ENCODE data around the gene MICAL3.

The MICAL3 gene

DNA sequence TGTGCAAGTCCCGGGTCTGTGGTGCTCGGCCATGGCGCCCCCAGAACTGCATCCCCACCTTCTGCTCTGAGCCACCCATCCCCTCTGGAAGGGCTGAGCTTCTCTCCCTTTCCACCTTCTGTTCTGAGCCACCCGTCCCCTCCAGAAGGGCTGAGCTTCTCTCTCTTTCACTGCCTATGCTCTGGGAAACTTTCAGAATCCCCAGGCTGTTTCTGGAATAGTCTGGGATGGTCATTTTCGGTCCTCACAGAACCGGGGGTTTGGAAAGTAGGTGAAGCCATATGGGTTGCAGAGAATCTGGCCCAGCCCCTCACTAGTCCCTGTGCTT lies 246.7 kb downstream of the MICAL3 start:
- H3K4me3 ChIP-seq (ENCODE audit: low read depth, low read length) = no peak overlapping the region
- no peak for DNase-seq (ENCODE audit: low read depth)
- TF ChIP-seq, protein P1, sequence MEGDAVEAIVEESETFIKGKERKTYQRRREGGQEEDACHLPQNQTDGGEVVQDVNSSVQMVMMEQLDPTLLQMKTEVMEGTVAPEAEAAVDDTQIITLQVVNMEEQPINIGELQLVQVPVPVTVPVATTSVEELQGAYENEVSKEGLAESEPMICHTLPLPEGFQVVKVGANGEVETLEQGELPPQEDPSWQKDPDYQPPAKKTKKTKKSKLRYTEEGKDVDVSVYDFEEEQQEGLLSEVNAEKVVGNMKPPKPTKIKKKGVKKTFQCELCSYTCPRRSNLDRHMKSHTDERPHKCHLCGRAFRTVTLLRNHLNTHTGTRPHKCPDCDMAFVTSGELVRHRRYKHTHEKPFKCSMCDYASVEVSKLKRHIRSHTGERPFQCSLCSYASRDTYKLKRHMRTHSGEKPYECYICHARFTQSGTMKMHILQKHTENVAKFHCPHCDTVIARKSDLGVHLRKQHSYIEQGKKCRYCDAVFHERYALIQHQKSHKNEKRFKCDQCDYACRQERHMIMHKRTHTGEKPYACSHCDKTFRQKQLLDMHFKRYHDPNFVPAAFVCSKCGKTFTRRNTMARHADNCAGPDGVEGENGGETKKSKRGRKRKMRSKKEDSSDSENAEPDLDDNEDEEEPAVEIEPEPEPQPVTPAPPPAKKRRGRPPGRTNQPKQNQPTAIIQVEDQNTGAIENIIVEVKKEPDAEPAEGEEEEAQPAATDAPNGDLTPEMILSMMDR (IDR thresholded peaks at IDR 0.05; ENCODE audit: control insufficient read depth, extremely low read depth, insufficient read depth) = no peak

DNA sequence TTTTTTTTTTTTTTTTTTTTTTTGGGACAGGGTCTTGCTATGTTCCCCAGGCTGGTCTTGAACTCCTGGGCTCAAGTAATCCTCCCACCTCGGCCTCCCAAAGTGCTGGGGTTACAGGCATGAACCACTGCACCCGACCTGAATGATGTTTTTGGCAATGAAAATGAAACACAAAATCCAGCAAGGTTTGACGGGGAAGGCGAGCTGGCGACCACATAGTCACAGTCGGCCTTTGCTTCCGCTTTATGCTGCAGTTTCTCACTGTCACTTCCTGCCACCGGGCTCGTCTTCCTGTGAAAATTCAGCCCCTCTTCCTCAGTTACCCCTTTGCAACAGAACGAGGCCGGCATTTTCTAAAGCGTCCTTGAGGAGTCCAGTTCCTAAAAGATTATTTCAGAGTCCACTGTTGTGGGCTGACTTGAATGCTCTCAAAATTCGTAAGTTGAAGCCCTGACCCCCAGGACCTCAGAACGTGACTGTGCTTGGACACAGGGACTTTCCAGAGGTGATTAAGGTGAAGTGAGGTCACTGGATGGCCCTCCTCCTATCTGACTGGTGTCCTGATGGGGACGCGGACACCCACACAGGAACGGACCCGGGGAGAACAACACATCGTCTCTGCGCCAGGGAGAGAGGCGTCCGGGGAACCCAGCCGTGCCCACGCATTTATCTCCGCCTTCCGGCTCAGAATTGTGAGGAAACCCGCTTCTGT lies 247.2 kb downstream of the MICAL3 start:
- H3K4me3 ChIP-seq (ENCODE audit: low read depth, low read length) = no peak overlapping the region
- TF ChIP-seq, protein P1 (IDR thresholded peaks at IDR 0.05; ENCODE audit: control insufficient read depth, extremely low read depth, insufficient read depth) = no peak
- DNase-seq (ENCODE audit: low read depth) = no peak

DNA sequence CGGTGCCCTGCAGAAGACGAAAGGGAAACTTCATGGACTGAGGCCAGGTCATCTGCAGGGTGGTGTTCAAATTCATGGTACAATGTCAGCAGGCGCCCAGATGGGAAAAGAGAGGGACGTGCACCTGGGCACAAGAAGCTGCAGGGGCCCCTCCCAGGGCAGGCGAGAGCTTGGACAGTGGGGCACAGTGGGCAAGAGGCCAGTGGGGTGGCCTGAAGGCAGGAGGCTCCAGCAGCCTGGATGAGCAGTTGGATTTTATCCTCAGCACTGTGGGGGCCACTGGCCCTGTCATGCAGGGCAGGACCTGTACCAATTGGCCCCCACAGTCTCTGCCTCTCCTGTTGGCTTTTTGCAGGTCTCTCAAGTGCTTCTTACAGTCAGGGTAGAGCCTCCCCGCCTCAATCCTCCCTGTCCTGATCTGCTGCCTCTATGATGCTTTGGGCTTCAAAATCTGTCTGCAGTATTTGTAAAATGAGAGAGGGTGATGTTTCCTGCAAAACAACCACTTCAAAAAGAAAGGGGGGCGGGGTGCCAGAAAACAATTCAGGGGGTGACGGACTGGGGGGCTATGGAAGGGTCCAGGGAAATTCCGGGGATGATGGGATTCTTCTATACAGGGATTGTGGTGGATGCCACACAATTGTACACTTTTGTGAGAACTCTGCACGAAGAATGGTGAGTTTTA lies 248.4 kb downstream of the MICAL3 start:
- H3K4me3 ChIP-seq (ENCODE audit: low read depth, low read length) = no peak overlapping the region
- DNase-seq (ENCODE audit: low read depth) = no peak
- TF ChIP-seq, protein P1 (IDR thresholded peaks at IDR 0.05; ENCODE audit: control insufficient read depth, extremely low read depth, insufficient read depth) = no peak

DNA sequence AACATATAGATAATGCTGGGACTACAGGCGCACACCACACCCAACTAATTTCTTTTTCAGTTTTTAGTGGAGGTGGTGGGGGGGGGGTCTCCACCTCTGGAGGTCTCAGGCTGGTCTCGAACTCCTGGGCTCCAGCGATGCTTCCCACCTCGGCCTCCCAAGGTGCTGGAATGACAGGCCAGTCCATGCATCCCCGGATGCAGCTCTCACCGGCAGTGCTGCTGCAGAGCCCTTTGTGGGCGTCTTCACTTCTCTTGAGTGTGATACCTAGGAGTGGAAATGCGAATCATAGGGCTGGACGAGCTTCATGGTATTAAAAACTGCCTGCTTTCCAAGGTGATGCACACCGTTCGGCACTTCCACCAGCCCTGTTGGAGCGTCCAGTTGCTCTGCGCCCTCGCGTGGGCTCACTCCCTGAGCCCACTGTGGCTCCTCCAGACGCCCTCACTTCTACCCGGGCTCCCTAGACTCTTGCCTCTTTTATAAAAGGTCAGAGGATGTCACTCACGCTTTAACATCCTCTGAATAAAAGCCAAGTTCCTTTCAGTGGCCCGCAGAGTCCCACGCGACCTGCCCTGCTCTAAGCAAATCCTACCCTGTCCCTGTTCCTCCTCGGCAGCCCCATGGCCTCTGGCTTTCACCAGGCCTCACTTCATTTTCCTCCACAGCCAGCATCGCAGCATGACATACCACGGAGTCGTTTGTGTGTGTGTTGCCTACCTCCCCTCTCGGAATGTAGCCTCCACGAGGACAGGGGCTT lies 249.3 kb downstream of the MICAL3 start:
- TF ChIP-seq, protein P1 (IDR thresholded peaks at IDR 0.05; ENCODE audit: control insufficient read depth, extremely low read depth, insufficient read depth) = no peak
- no peak for DNase-seq (ENCODE audit: low read depth)
- peak overlapping the region; percentile 62 for H3K4me3 ChIP-seq (ENCODE audit: low read depth, low read length)

DNA sequence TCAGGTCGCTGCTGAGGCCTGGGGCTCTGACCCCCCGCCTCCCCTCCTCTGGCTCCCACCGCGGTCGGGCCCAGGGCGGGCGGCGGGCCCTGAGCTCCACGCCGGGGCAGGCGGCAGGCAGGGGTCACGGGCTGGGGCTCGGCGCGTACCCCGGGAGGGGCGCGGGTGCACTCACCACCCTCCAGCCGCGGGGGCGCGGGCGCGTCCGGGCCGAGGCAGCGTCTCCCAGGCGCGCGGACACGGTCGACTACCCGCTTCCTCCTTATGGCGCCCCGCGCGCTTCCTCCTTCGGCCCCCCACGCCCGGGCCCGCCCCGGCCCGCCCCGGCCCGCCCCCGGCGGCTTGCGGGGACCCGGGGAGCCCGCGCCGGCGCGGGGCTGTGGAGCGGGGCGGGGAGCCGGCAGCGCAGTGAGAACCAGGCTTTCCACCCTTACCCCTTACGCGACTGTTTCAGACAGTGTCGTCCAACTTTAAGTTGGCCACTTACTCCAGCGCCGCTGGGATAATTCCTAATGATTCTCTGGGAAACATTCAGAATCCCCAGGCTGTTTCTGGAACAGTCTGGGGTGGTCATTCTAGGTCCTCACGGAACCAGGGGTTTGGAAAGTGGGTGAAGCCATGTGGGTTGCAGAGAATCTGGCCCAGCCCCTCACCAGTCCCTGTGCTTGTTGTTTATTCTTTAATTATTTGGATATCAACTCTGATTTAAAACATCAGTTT lies 250.0 kb downstream of the MICAL3 start, which contains the start of gene BID:
Gene BID (minus strand): TSS at position 264 of the 720 bp plus-strand sequence. CDS start 24,353 bp downstream, outside the sequence.
- no peak for DNase-seq (ENCODE audit: low read depth)
- H3K4me3 ChIP-seq (ENCODE audit: low read depth, low read length) = peak within 1 kb of the TSS; percentile 62
- TF ChIP-seq, protein P1 (IDR thresholded peaks at IDR 0.05; ENCODE audit: control insufficient read depth, extremely low read depth, insufficient read depth) = no peak

DNA sequence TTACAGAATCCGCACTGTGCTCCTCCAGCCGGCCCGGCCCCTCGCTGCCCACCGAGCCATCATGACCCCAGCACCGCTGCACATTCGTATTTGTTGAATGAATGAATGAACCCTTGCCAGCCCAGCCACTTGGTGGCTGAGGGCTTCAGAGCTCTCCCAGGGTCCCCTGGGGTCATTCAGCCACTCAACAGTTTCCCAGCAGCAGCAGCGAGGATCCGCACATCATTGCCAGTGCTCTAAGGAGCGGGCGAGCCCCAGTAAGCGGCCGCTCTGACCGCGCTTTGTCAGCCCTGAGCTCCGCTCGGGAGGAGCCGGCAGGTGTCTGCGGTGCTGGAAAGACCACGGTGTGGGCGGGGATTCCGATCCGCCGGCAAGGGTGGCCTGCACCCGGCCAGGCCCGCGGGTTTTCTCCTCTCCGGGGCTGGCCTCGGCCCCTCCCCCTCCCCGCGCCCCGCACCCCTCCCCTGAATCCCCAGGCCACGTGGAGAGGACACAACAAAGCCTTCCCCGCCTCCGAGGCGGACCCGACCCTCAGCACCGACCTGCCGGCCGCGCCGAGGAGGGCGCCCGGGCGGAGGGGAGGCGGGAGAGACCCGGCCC lies 250.7 kb downstream of the MICAL3 start:
- DNase-seq (ENCODE audit: low read depth) = no peak
- peak overlapping the region; percentile 62 for H3K4me3 ChIP-seq (ENCODE audit: low read depth, low read length)
- TF ChIP-seq, protein P1 (IDR thresholded peaks at IDR 0.05; ENCODE audit: control insufficient read depth, extremely low read depth, insufficient read depth) = no peak
